ENCODE results near the gene GRID1.

GRCh38 chr10:86055928-86056327 lies 310.7 kb downstream of the GRID1 start:
- TF ChIP-seq CTCF (IDR thresholded peaks at IDR 0.05; ENCODE audit: low read length), result no peak
- no peak for TF ChIP-seq EZH2 (IDR thresholded peaks at IDR 0.05; ENCODE audit: borderline replicate concordance, low read length)
